SK-N-SH (cell line): ENCODE data around the gene PPP1R9B. TPM values are rescaled to one million over a fixed set of nuclear protein-coding genes. Genes with fewer than 3 reads are reported as not detected.

ENCODE experiments used
- CTCF ChIA-PET: fragments of 300-600, 350-600 bp; formaldehyde crosslinking; extraction: SDS; loops from one replicate; lab custom pipeline; 2021; lab: Yijun Ruan, JAX
- POLR2A ChIA-PET: fragments of 350-600 bp; sonication (Branson Sonifier 250); formaldehyde crosslinking; extraction: SDS; loops from one replicate; lab custom pipeline; 2020; ENCODE audit warnings: antibody characterized with exemption, inconsistent platforms; lab: Yijun Ruan, JAX
- DNase-seq: peaks from one replicate; pipeline ENCODE4 v3.0.0; 2012
- H2AFZ ChIP-seq: fragments of 200-600 bp; sonication (generic); 2 replicates; pipeline ENCODE4 v1.8.1; 2016; ENCODE audit warnings: antibody characterized with exemption, mild to moderate bottlenecking, low read depth
- H3F3A ChIP-seq: fragments of 200-600 bp; sonication (generic); replicated peaks from 2 replicates; pipeline ENCODE3; 2016; ENCODE audit warnings: antibody characterized with exemption, mild to moderate bottlenecking; ENCODE audit not compliant: insufficient read depth
- H3K27ac ChIP-seq, 2 experiments: fragments of 200-500 bp in 1 of 2; fragments of 200-600 bp in 1 of 2; sonication (Bioruptor generic) in 1 of 2; sonication (generic), shearing (Covaris generic) in 1 of 2; 2 replicates each; pipeline versions ENCODE4 v1.5.1 to v1.6.1; 2014 to 2016; ENCODE audit warnings: low read depth in 2 of 2, inconsistent platforms in 1 of 2, low read length in 1 of 2, mild to moderate bottlenecking in 1 of 2, mixed read lengths in 1 of 2
- H3K27me3 ChIP-seq: fragments of 200-600 bp; sonication (generic), shearing (Covaris generic); 2 replicates; pipeline ENCODE4 v1.6.1; 2016; ENCODE audit warnings: mixed run types; ENCODE audit not compliant: insufficient read depth
- H3K36me3 ChIP-seq, 2 experiments: fragments of 200-500 bp in 1 of 2; fragments of 200-600 bp in 1 of 2; sonication (Bioruptor generic) in 1 of 2; sonication (generic) in 1 of 2; replicated peaks in 1 of 2; 2 replicates each; pipeline versions ENCODE3 to v1.5.1; 2014 to 2016; ENCODE audit warnings: low read length in 1 of 2, mild to moderate bottlenecking in 1 of 2; ENCODE audit not compliant: insufficient read depth in 2 of 2, control insufficient read depth in 1 of 2
- H3K4me1 ChIP-seq, 2 experiments: fragments of 200-500 bp in 1 of 2; fragments of 200-600 bp in 1 of 2; sonication (Bioruptor generic) in 1 of 2; sonication (generic), shearing (Covaris generic) in 1 of 2; 2 replicates each; pipeline versions ENCODE4 v1.5.1 to v1.6.1; 2014 to 2016; ENCODE audit warnings: low read depth in 1 of 2, low read length in 1 of 2, mixed run types in 1 of 2; ENCODE audit not compliant: insufficient read depth in 2 of 2, control insufficient read depth in 1 of 2
- H3K4me2 ChIP-seq: fragments of 200-600 bp; sonication (generic), shearing (Covaris generic); 2 replicates; pipeline ENCODE4 v1.6.1; 2017; ENCODE audit warnings: mixed run types
- H3K4me3 ChIP-seq, 2 experiments: fragments of 200-500 bp in 1 of 2; fragments of 200-600 bp in 1 of 2; sonication (Bioruptor generic) in 1 of 2; sonication (generic), shearing (Covaris generic) in 1 of 2; 2 replicates each; pipeline versions ENCODE4 v1.5.1 to v1.8.1; 2014 to 2016; ENCODE audit warnings: low read depth in 2 of 2, inconsistent platforms in 1 of 2, low read length in 1 of 2, mild to moderate bottlenecking in 1 of 2, mixed read lengths in 1 of 2, moderate library complexity in 1 of 2
- H3K79me2 ChIP-seq: fragments of 200-600 bp; sonication (generic); 2 replicates; pipeline ENCODE4 v1.8.1; 2017; ENCODE audit warnings: mild to moderate bottlenecking; ENCODE audit not compliant: insufficient read depth
- H3K9ac ChIP-seq: fragments of 200-600 bp; sonication (generic); 2 replicates; pipeline ENCODE4 v1.6.1; 2017; ENCODE audit warnings: mixed run types
- H3K9me2 ChIP-seq: fragments of 200-600 bp; sonication (generic); 2 replicates; pipeline ENCODE4 v1.6.1; 2017; ENCODE audit warnings: mixed run types
- H3K9me3 ChIP-seq: fragments of 200-600 bp; sonication (generic); 2 replicates; pipeline ENCODE4 v1.6.1; 2017; ENCODE audit warnings: mixed run types, mild to moderate bottlenecking, moderate library complexity
- H4K20me1 ChIP-seq: fragments of 200-600 bp; sonication (generic); 2 replicates; pipeline ENCODE4 v1.6.1; 2017; ENCODE audit warnings: mild to moderate bottlenecking, mixed run types; ENCODE audit not compliant: insufficient read depth
- EP300 ChIP-seq, 2 experiments: IDR thresholded peaks; 2 replicates each; pipeline versions ENCODE4 v1.4.0 to v1.6.1; 2012; ENCODE audit warnings: borderline replicate concordance in 1 of 2, low read depth in 1 of 2, low read length in 1 of 2
- EZH2phosphoT487 ChIP-seq: fragments of 200-600 bp; sonication (generic); IDR thresholded peaks from 2 replicates; pipeline ENCODE4 v1.6.1; 2017; ENCODE audit warnings: low read depth, mixed run types, mild to moderate bottlenecking, antibody characterized with exemption, moderate library complexity, borderline replicate concordance
- FOSL2 ChIP-seq: IDR thresholded peaks from 2 replicates; pipeline ENCODE4 v1.4.0; 2012; ENCODE audit warnings: low read depth, mild to moderate bottlenecking, moderate library complexity, borderline replicate concordance
- FOXJ3 ChIP-seq: sonication (generic); formaldehyde crosslinking; IDR thresholded peaks from 2 replicates; pipeline ENCODE4 v1.5.1; 2020; ENCODE audit warnings: mild to moderate bottlenecking, missing genetic modification reagents
- FOXM1 ChIP-seq: IDR thresholded peaks from 2 replicates; pipeline ENCODE4 v1.4.0; 2012; ENCODE audit warnings: low read depth, mild to moderate bottlenecking
- GABPA ChIP-seq: IDR thresholded peaks from 2 replicates; pipeline ENCODE4 v1.4.0; 2012; ENCODE audit warnings: low read depth, mild to moderate bottlenecking
- GATA2 ChIP-seq: sonication (generic); formaldehyde crosslinking; IDR thresholded peaks from 2 replicates; pipeline ENCODE4 v1.5.0; 2020; ENCODE audit warnings: mild to moderate bottlenecking, missing genetic modification reagents
- MEF2A ChIP-seq: IDR thresholded peaks from 2 replicates; pipeline ENCODE4 v1.4.0; 2012; ENCODE audit warnings: low read depth, borderline replicate concordance
- NFIC ChIP-seq: IDR thresholded peaks from 2 replicates; pipeline ENCODE4 v1.4.0; 2012; ENCODE audit warnings: borderline replicate concordance
- RAD21 ChIP-seq: IDR thresholded peaks from 2 replicates; pipeline ENCODE4 v1.6.1; 2012; ENCODE audit warnings: mild to moderate bottlenecking, low read length
- SIN3A ChIP-seq: IDR thresholded peaks from 2 replicates; pipeline ENCODE4 v1.6.1; 2012; ENCODE audit warnings: low read depth, mild to moderate bottlenecking, low read length, moderate library complexity, borderline replicate concordance
- SMC3 ChIP-seq: IDR thresholded peaks from 2 replicates; pipeline ENCODE4 v1.6.1; 2012; ENCODE audit warnings: low read depth, low read length, improper control_type of control experiment
- TAF1 ChIP-seq: IDR thresholded peaks from 2 replicates; pipeline ENCODE4 v1.6.1; 2012; ENCODE audit warnings: low read depth, mild to moderate bottlenecking, low read length, moderate library complexity, borderline replicate concordance
- TEAD4 ChIP-seq: IDR thresholded peaks from 2 replicates; pipeline ENCODE4 v1.4.0; 2012; ENCODE audit warnings: mild to moderate bottlenecking, borderline replicate concordance; ENCODE audit not compliant: insufficient read depth
- WGBS: methylation state at CpG from one replicate; pipeline ENCODE4 v1.1.6; 2017; ENCODE audit warnings: low lambda C conversion rate; 5-methylcytosine and 5-hydroxymethylcytosine counted together
- polyA plus RNA-seq, 3 experiments: library from polyadenylated mRNA; depleted of rRNA; stranded (reverse); fragments of >200 nt; gene quantifications; 2 replicates each; pipeline ENCODE4 v1.2.3, GENCODE V29; 2012
- TF ChIP-seq, protein P1 (sequence below): fragments of 200-600 bp; sonication (generic); IDR thresholded peaks from 2 replicates; pipeline ENCODE4 v1.6.1; 2017; ENCODE audit warnings: antibody characterized with exemption, mild to moderate bottlenecking, moderate library complexity
- TF ChIP-seq, protein P2 (sequence below): IDR thresholded peaks from 2 replicates; pipeline ENCODE4 v1.4.0; 2012; ENCODE audit warnings: low read depth

The PPP1R9B gene
- polyA plus RNA-seq, 1 of the 3 experiments (the other 2 are of a cell fraction), result 35.2 TPM

DNA sequence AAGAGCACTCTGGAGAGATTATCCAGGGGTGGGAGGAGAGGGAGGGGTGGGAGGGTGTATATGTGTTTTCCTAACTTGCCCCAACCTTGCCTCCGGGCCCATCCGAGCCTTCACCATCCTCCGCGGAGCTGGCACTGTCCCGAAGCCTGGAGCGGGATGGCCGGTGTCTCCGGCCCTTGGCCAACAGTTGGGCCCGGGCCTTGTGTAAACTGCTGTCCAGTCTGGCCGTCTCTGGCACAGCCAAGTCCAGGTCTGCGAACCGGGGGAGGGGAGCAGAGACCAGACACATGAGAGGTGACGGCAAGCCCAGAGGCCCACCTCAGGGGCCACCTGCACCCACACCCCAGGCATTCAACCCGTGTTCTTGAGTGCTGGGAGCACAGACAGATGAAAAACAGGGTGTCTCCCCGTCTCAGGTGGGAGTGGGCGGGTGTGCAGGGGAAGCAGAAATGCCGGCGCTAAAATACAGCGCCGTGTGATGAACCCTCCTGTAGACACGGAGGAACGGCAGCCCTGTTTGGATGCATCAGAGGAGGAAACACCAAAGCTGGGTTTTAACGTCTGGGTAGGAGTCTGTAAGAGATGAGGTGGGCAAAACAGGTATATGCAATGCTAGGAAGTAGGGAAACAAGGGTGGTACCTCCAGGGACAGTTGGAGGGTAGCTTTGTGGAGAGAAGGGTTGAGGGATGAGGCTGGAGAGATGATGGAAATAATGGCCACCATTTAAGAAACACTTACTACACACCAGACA lies 32.2 kb downstream of the PPP1R9B start:
- Histone ChIP-seq H3K4me1 (no peaks in the 10 kb centered on the region; a peak in 1 of 4 replicates), H3K9me2 (no peaks in the 10 kb centered on the region), H3K4me3 (no peak overlapping the region), H4K20me1 (no peaks in the 10 kb centered on the region), H2AFZ (no peak overlapping the region), H3K27me3 (no peaks in the 10 kb centered on the region), H3K9me3 (no peaks in the 10 kb centered on the region), H3K4me2 (no peak overlapping the region), H3K9ac (no peak overlapping the region), H3K79me2 (no peaks in the 10 kb centered on the region), H3K27ac (no peak overlapping the region), H3F3A (no peaks in the 10 kb centered on the region), H3K36me3 (no peaks in the 10 kb centered on the region)
- ChIA-PET CTCF (interaction anchor here (0.6 to 16.3 kb wide), 12 partner anchors 9 to 178 kb away, joined by 3 to 297 read pairs (median 3); partner anchors contain the start of genes PDK2 and SAMD14), POLR2A (interaction anchor here (0.6 kb wide), 1 partner anchor 11 kb away, joined by 3 read pairs; no protein-coding TSS in a partner anchor)
- TF ChIP-seq FOSL2 (no peak), SMC3 (no peak), EZH2phosphoT487 (no peak), TEAD4 (no peak), RAD21 (no peak), FOXM1 (no peak), MEF2A (no peak), GABPA (no peak), NFIC (no peak), SIN3A (no peak), FOXJ3 (CRISPR knock-in tag) (no peak), TAF1 (no peak), GATA2 (no peak), EP300 (IDR thresholded peaks at IDR 0.05; ENCODE audit: borderline replicate concordance in 1 of 2, low read depth in 1 of 2, low read length in 1 of 2) (no peak)
- TF ChIP-seq, protein P1, sequence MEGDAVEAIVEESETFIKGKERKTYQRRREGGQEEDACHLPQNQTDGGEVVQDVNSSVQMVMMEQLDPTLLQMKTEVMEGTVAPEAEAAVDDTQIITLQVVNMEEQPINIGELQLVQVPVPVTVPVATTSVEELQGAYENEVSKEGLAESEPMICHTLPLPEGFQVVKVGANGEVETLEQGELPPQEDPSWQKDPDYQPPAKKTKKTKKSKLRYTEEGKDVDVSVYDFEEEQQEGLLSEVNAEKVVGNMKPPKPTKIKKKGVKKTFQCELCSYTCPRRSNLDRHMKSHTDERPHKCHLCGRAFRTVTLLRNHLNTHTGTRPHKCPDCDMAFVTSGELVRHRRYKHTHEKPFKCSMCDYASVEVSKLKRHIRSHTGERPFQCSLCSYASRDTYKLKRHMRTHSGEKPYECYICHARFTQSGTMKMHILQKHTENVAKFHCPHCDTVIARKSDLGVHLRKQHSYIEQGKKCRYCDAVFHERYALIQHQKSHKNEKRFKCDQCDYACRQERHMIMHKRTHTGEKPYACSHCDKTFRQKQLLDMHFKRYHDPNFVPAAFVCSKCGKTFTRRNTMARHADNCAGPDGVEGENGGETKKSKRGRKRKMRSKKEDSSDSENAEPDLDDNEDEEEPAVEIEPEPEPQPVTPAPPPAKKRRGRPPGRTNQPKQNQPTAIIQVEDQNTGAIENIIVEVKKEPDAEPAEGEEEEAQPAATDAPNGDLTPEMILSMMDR, result no peak
- TF ChIP-seq, protein P2, sequence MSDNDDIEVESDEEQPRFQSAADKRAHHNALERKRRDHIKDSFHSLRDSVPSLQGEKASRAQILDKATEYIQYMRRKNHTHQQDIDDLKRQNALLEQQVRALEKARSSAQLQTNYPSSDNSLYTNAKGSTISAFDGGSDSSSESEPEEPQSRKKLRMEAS, result no peak
- 88% methylated on average over 23 of the region's 23 CpGs for WGBS
- DNase-seq, result no peak
